Measurements from ENCODE around the gene E2F4. TPM values are rescaled to one million over a fixed set of nuclear protein-coding genes. Genes with fewer than 3 reads are reported as not detected.
A peak's percentile ranks its signal among the peaks of the same experiment; 100 is the strongest.

The E2F4 gene, protein sequence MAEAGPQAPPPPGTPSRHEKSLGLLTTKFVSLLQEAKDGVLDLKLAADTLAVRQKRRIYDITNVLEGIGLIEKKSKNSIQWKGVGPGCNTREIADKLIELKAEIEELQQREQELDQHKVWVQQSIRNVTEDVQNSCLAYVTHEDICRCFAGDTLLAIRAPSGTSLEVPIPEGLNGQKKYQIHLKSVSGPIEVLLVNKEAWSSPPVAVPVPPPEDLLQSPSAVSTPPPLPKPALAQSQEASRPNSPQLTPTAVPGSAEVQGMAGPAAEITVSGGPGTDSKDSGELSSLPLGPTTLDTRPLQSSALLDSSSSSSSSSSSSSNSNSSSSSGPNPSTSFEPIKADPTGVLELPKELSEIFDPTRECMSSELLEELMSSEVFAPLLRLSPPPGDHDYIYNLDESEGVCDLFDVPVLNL
- total RNA-seq (10 to 100 TPM; 47.7 to 81.4 TPM), polyA plus RNA-seq (ENCODE audit: insufficient read length in 6 of 6) (10 to 100 TPM; 45.7 to 70.8 (median 53.9) TPM)
- long read RNA-seq, donor 1, transcript E2F4-201 (10 exons, 2,096 nt) = major isoform, 5 of 6 reads
- long read RNA-seq, donor 1, partial matches to known transcripts = 0 of 6 reads
- long read RNA-seq, donor 1, other reads (novel, unspliced or antisense) = 0 of 6 reads
- long read RNA-seq, donor 2, transcript E2F4-201 (10 exons, 2,096 nt) = major isoform, 7 of 13 reads
- long read RNA-seq, donor 2, partial matches to known transcripts = 5 of 13 reads
- long read RNA-seq, donor 2, other reads (novel, unspliced or antisense) = 0 of 13 reads
- long read RNA-seq, donor 3, transcript E2F4-201 (10 exons, 2,096 nt) = major isoform, 8 of 10 reads
- long read RNA-seq, donor 3, partial matches to known transcripts = 0 of 10 reads
- long read RNA-seq, donor 3, other reads (novel, unspliced or antisense) = 0 of 10 reads
- long read RNA-seq, donor 4, transcript E2F4-201 (10 exons, 2,096 nt) = major isoform, 9 of 14 reads
- long read RNA-seq, donor 4, partial matches to known transcripts = 1 of 14 reads
- long read RNA-seq, donor 4, other reads (novel, unspliced or antisense) = 4 of 14 reads
- long read RNA-seq, donor 5, transcript E2F4-201 (10 exons, 2,096 nt) = major isoform, 9 of 13 reads
- long read RNA-seq, donor 5, partial matches to known transcripts = 0 of 13 reads
- long read RNA-seq, donor 5, other reads (novel, unspliced or antisense) = 0 of 13 reads
- long read RNA-seq, donor 6, transcript E2F4-201 (10 exons, 2,096 nt) = major isoform, 7 of 8 reads
- long read RNA-seq, donor 6, partial matches to known transcripts = 0 of 8 reads
- long read RNA-seq, donor 6, other reads (novel, unspliced or antisense) = 0 of 8 reads
- long read RNA-seq, donor 7, transcript E2F4-201 (10 exons, 2,096 nt) = major isoform, 7 of 7 reads
- long read RNA-seq, donor 7, partial matches to known transcripts = 0 of 7 reads
- long read RNA-seq, donor 7, other reads (novel, unspliced or antisense) = 0 of 7 reads
- long read RNA-seq, donor 8, transcript E2F4-201 (10 exons, 2,096 nt) = major isoform, 12 of 19 reads
- long read RNA-seq, donor 8, partial matches to known transcripts = 5 of 19 reads
- long read RNA-seq, donor 8, other reads (novel, unspliced or antisense) = 0 of 19 reads
- long read RNA-seq, donor 9, partial matches to known transcripts = 0 of 1 reads
- long read RNA-seq, donor 9, other reads (novel, unspliced or antisense) = 0 of 1 reads
- long read RNA-seq, donor 10, transcript E2F4-201 (10 exons, 2,096 nt) = major isoform, 28 of 45 reads
- long read RNA-seq, donor 10, partial matches to known transcripts = 3 of 45 reads
- long read RNA-seq, donor 10, other reads (novel, unspliced or antisense) = 14 of 45 reads
- long read RNA-seq, donor 11 = 0 reads
- long read RNA-seq, donor 12, partial matches to known transcripts = 0 of 6 reads
- long read RNA-seq, donor 12, other reads (novel, unspliced or antisense) = 0 of 6 reads

DNA sequence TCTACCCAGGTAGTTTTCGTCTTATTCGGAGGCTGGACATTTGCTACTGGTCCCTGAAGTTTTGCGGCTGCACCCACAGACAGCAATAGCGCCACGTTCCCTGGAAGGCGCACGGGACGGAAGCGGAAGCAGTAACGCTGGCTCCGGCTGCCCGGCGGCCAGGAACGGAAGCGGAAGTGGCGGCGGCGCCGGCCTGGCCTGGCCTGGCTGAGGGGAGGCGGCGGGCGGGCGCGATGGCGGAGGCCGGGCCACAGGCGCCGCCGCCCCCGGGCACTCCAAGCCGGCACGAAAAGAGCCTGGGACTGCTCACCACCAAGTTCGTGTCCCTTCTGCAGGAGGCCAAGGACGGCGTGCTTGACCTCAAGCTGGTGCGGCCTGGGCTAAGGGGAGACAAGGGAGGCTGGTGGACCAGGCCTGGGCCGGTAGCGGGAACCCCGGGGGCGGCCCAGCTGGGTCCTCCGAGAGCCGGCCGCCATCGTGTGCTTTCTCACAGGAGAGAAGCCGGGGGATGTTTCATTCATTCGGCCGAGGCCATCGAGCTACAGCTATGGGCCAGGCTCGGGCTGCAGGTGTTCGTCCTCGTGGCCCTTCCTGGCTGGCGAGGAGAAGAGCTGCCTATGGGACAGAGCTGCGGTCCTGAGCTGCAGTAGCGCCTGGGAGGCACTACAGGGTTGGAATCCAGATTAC lies at the start of gene E2F4:
Gene E2F4 (plus strand): TSS at position 161 of the 687 bp plus-strand sequence. CDS start 73 bp downstream, at position 234.
- intact Hi-C loops (cut with DNase I) = no loop called here
- peak; percentile 86 to 98 (median 92) for DNase-seq
- Histone ChIP-seq H3K4me3 (peak within 1 kb of the TSS; percentile 97 to 99), H3K4me1 (peaks cover 15 to 52% of the 10 kb centered on the region in 2 donors), H3K9me3 (no peaks in the 10 kb centered on the region), H3K27me3 (no peaks in the 10 kb centered on the region), H3K27ac (peak within 1 kb of the TSS; percentile 48 to 82), H3K36me3 (peaks cover 0 to 38% of the 10 kb centered on the region in 2 donors)
- peak; percentile 98 for ATAC-seq
- TF ChIP-seq, protein P1, sequence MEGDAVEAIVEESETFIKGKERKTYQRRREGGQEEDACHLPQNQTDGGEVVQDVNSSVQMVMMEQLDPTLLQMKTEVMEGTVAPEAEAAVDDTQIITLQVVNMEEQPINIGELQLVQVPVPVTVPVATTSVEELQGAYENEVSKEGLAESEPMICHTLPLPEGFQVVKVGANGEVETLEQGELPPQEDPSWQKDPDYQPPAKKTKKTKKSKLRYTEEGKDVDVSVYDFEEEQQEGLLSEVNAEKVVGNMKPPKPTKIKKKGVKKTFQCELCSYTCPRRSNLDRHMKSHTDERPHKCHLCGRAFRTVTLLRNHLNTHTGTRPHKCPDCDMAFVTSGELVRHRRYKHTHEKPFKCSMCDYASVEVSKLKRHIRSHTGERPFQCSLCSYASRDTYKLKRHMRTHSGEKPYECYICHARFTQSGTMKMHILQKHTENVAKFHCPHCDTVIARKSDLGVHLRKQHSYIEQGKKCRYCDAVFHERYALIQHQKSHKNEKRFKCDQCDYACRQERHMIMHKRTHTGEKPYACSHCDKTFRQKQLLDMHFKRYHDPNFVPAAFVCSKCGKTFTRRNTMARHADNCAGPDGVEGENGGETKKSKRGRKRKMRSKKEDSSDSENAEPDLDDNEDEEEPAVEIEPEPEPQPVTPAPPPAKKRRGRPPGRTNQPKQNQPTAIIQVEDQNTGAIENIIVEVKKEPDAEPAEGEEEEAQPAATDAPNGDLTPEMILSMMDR (IDR thresholded peaks at IDR 0.05) = no peak

DNA sequence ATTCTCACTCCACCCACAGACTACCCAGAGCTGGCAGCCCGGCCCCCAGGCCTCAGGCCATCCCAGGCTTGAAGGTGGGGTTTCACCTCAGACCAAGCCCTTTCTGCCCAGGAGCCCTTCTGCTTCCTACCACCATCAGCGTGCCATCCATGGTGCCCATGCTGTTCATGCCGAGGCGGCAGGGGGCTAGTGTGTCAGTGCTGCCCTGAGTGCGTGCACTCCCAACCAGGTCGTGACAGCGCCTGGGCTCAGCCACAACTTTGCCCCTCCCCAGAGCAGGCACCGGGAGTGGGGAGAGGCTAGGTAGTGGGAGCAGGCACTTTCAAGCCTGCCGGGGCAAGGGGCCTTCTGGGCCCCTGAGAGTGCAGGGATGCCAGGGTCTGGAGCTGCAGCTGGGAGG lies 49.6 kb upstream of the E2F4 start:
- ATAC-seq (no peak), DNase-seq (peak in 1 of 4 donors; percentile 41)
- TF ChIP-seq, protein P1 (IDR thresholded peaks at IDR 0.05) = no peak
- no peak overlapping the region for H3K4me3 ChIP-seq
- peaks cover 0 to 100% of the 10 kb centered on the region in 2 donors for H3K36me3 ChIP-seq
- H3K9me3 ChIP-seq = no peaks in the 10 kb centered on the region
- H3K27me3 ChIP-seq = no peaks in the 10 kb centered on the region
- intact Hi-C loops (cut with DNase I) = no loop called here
- H3K4me1 ChIP-seq = no peaks in the 10 kb centered on the region
- H3K27ac ChIP-seq = no peak overlapping the region

DNA sequence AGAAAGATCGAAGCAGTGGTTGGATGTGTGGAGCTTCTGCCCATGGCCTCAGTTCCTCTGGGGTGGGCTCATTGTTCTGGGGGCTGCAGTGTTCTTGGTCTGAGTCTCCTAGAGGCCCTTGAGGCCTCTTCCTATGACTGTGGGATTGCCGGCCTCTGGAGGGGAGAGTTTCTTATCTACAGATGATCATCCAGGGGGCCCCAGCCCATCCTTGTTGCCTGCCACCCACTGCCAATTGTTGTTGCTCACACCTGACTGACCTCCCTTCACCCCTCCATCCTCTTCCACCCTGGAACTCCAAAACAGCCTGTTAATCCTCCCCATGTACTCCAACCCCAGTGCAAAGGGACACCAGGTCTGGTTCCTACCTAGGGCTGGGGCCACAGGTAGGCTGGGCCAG lies 47.0 kb upstream of the E2F4 start:
- DNase-seq (no peak), ATAC-seq (no peak)
- H3K4me1 ChIP-seq = peaks cover 0 to 5% of the 10 kb centered on the region in 2 donors
- peaks cover 0 to 9% of the 10 kb centered on the region in 2 donors for H3K27me3 ChIP-seq
- no peaks in the 10 kb centered on the region for H3K9me3 ChIP-seq
- peaks cover 0 to 97% of the 10 kb centered on the region in 2 donors for H3K36me3 ChIP-seq
- H3K27ac ChIP-seq = no peak overlapping the region
- TF ChIP-seq, protein P1 (IDR thresholded peaks at IDR 0.05) = no peak
- no peak overlapping the region for H3K4me3 ChIP-seq
- intact Hi-C loops (cut with DNase I) = no loop called here

DNA sequence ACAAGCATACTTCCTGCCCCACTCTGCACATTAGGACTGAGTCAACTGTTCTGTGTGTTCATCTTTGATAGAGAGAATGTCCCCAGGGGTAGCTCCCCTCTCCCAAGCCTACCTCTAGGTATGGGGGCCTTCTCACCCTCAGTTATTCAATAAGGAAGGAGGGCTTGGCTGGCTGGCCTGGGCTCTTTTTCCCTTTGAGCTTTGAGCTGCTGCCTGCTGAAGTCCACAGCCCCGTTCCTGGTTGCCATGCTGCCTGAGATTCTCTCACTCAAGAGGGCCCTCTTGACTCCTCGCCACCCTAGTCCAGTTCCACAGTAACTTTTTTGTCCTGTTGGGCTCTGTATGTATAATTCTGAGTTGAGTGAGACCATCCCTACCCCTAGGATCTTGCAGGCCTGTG lies 46.2 kb upstream of the E2F4 start:
- intact Hi-C loops (cut with DNase I) = no loop called here
- DNase-seq = no peak

More for the DNA sequence above, 46.2 kb upstream of the E2F4 start:
- H3K27ac ChIP-seq = peak overlapping the region in 1 of 2 donors; percentile 13
- ATAC-seq = no peak
- H3K4me1 ChIP-seq = peaks cover 0 to 13% of the 10 kb centered on the region in 2 donors
- TF ChIP-seq, protein P1 (IDR thresholded peaks at IDR 0.05) = no peak
- peaks cover 0 to 89% of the 10 kb centered on the region in 2 donors for H3K36me3 ChIP-seq
- no peak overlapping the region for H3K4me3 ChIP-seq
- peaks cover 0 to 17% of the 10 kb centered on the region in 2 donors for H3K27me3 ChIP-seq
- no peaks in the 10 kb centered on the region for H3K9me3 ChIP-seq
